Smooth muscle cell (in vitro differentiated cells): ENCODE measurements around the gene PGM5. TPM values are rescaled to one million over a fixed set of nuclear protein-coding genes. Genes with fewer than 3 reads are reported as not detected.
A peak's percentile ranks its signal among the peaks of the same experiment; 100 is the strongest.
"Not testable (repeated sequence)": the region's sequence is repeated elsewhere in the genome, so short reads cannot be mapped to it uniquely, and the experiment has no call there.

Source experiments
- DNase-seq: peaks from one replicate; lab custom pipeline; 2025; ENCODE audit not compliant: unreplicated experiment; lab: John Stamatoyannopoulos, UW
- H2AFZ ChIP-seq: fragments of 200-600 bp; sonication (generic); 2 replicates; pipeline ENCODE4 v1.6.0; 2016; ENCODE audit warnings: antibody characterized with exemption, low read depth, mild to moderate bottlenecking
- H3F3A ChIP-seq: fragments of 200-600 bp; sonication (generic); 2 replicates; pipeline ENCODE4 v1.6.0; 2017; ENCODE audit warnings: antibody characterized with exemption, low read depth
- H3K27ac ChIP-seq: fragments of 200-600 bp; sonication (generic); 2 replicates; pipeline ENCODE4 v1.5.1; 2016; ENCODE audit warnings: low read depth, mild to moderate bottlenecking
- H3K27me3 ChIP-seq: fragments of 200-600 bp; sonication (generic); 2 replicates; pipeline ENCODE4 v1.6.1; 2016; ENCODE audit warnings: low read depth, mild to moderate bottlenecking
- H3K36me3 ChIP-seq: fragments of 200-600 bp; sonication (generic); 2 replicates; pipeline ENCODE4 v1.5.1; 2016; ENCODE audit warnings: low read depth
- H3K4me1 ChIP-seq: fragments of 200-600 bp; sonication (generic); 2 replicates; pipeline ENCODE4 v1.5.1; 2016; ENCODE audit warnings: low read depth
- H3K4me2 ChIP-seq: fragments of 200-600 bp; sonication (generic); 2 replicates; pipeline ENCODE4 v1.6.0; 2016; ENCODE audit warnings: mild to moderate bottlenecking
- H3K4me3 ChIP-seq: fragments of 200-600 bp; sonication (generic); 2 replicates; pipeline ENCODE4 v1.5.1; 2016; ENCODE audit warnings: mild to moderate bottlenecking
- H3K79me2 ChIP-seq: fragments of 200-600 bp; sonication (generic); 2 replicates; pipeline ENCODE4 v1.6.0; 2016; ENCODE audit warnings: low read depth, mild to moderate bottlenecking
- H3K9ac ChIP-seq: fragments of 200-600 bp; sonication (generic); 2 replicates; pipeline ENCODE4 v1.6.0; 2016; ENCODE audit warnings: low read depth
- H3K9me3 ChIP-seq: fragments of 200-600 bp; sonication (generic); replicated peaks from 2 replicates; pipeline ENCODE4 v1.5.1; 2016; ENCODE audit warnings: low read depth
- H4K20me1 ChIP-seq: fragments of 200-600 bp; sonication (generic); 2 replicates; pipeline ENCODE4 v1.6.0; 2016; ENCODE audit warnings: low read depth
- WGBS: methylation state at CpG from one replicate; pipeline ENCODE4 v1.1.7; 2016; ENCODE audit warnings: low lambda C conversion rate; 5-methylcytosine and 5-hydroxymethylcytosine counted together
- polyA plus RNA-seq: library from polyadenylated mRNA; unstranded; fragments of >200 nt; fragmentation: Nextera tagmentation; extraction: Ambion mirVana; gene quantifications from 2 replicates; pipeline ENCODE4 v1.2.1, GENCODE V29; 2016
- total RNA-seq: library from RNA; depleted of rRNA; stranded (reverse); fragments of >200 nt; gene quantifications from 2 replicates; pipeline ENCODE4 v1.2.3, GENCODE V29; 2014
- TF ChIP-seq, protein P1 (sequence below): fragments of 200-600 bp; sonication (generic); IDR thresholded peaks from 2 replicates; pipeline ENCODE4 v1.5.1; 2017; ENCODE audit warnings: borderline replicate concordance, mild to moderate bottlenecking, antibody characterized with exemption; ENCODE audit not compliant: insufficient read depth, poor library complexity, severe bottlenecking

The PGM5 gene
- total and polyA plus RNA-seq, 2 experiments from 2014 or later = 0.77 to 5.6 TPM

GRCh38 chr9:68330531-68331173 lies 25.8 kb upstream of the PGM5 start:
- not testable (repeated sequence) for H3K4me2 ChIP-seq
- WGBS = 91% methylated on average over 10 of the region's 11 CpGs

GRCh38 chr9:68332122-68332521 lies 24.3 kb upstream of the PGM5 start:
- H3K27me3 ChIP-seq, H3K4me1 ChIP-seq, H4K20me1 ChIP-seq, H3K9me3 ChIP-seq, DNase-seq, H3K27ac ChIP-seq, H3K4me3 ChIP-seq, H3K36me3 ChIP-seq, H3K79me2 ChIP-seq, H3K9ac ChIP-seq, H3K4me2 ChIP-seq, H3F3A ChIP-seq, H2AFZ ChIP-seq: not testable (repeated sequence)
- 57% methylated on average over 1 of the region's 1 CpG for whole genome bisulfite sequencing

More at GRCh38 chr9:68330531-68331173, 25.8 kb upstream of the PGM5 start:
- H3K4me3 ChIP-seq, H3K27ac ChIP-seq, H3K36me3 ChIP-seq, H3K9ac ChIP-seq, DNase-seq, H2AFZ ChIP-seq, H3K4me1 ChIP-seq, H3K27me3 ChIP-seq, H3K9me3 ChIP-seq, H3K79me2 ChIP-seq, H3F3A ChIP-seq, H4K20me1 ChIP-seq: not testable (repeated sequence)

DNA sequence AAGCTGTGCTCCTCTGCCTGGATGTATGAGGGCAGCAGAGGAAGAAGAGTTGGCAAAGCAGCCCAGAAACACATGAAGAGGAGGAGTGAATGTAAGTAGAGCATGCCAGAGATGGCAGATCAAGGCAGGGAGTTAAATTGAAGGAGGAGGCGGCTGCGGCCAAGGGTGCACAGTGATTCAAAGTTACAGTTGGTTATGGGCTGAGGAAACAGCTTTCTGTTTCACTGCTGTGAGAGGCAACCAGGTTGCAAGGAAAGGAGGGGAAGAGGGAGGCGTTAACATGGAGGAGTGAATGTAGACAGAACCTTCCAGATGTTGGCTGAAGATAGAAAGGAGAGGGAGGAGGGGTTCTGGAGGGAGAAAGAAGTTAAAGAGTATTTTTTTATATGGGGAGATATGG lies 20.5 kb upstream of the PGM5 start:
- not testable (repeated sequence) for H3K4me1 ChIP-seq, H3F3A ChIP-seq, H3K36me3 ChIP-seq, H3K4me2 ChIP-seq, H2AFZ ChIP-seq, H3K27ac ChIP-seq, H3K4me3 ChIP-seq, H3K27me3 ChIP-seq, H3K9ac ChIP-seq, H3K9me3 ChIP-seq, H3K79me2 ChIP-seq, DNase-seq, H4K20me1 ChIP-seq
- 72% methylated on average over 3 of the region's 3 CpGs for WGBS

DNA sequence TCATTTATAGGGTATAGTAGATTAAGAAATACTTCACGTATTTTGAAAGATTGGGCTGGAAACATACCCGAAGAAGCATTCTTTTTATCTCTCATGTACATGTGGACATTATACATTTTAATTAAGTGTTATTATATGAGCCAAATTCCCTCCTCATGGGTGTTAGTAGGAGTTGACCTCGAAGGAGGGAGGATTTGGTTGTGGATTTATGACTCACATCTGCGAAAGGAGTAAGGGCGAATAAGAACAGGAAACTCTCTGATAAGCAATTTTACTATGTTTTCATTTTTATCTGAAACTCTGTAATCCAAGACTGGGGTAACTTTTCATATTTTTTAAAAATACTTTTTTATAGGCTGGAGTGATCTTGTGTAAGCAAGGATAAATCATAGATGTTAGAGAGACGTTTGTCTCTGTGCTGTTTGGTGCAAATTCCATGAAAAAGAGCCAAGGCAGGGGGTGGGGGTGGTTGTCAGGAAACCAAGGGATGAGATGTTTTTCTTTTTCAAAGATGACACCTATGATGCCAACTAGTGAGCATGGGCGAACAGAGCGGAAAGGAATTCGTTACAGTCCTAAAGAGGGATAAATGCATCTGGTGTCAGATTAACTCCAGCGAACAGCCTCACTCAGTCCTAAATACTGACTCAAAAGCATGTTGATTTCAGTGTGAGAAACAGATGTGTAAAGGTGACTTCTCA lies 19.6 kb upstream of the PGM5 start:
- H3K4me3 ChIP-seq, H3K4me1 ChIP-seq, H3K9me3 ChIP-seq, H4K20me1 ChIP-seq, H3K36me3 ChIP-seq, DNase-seq, H3K9ac ChIP-seq, H2AFZ ChIP-seq, H3K79me2 ChIP-seq, H3F3A ChIP-seq, H3K27ac ChIP-seq, H3K4me2 ChIP-seq, H3K27me3 ChIP-seq: not testable (repeated sequence)
- WGBS = 26% methylated on average over 7 of the region's 10 CpGs

- H3K9me3 ChIP-seq, H3K79me2 ChIP-seq, H3K4me1 ChIP-seq, H2AFZ ChIP-seq, H3K9ac ChIP-seq, H3K27me3 ChIP-seq, H3K4me2 ChIP-seq, DNase-seq, H3K4me3 ChIP-seq, H3K27ac ChIP-seq, H3K36me3 ChIP-seq, H3F3A ChIP-seq, H4K20me1 ChIP-seq: not testable (repeated sequence)
- WGBS = 94% methylated on average over 7 of the region's 7 CpGs
These were observed 18.4 kb upstream of the PGM5 start for GRCh38 chr9:68338000-68338399.

- not testable (repeated sequence) for DNase-seq, H3K27me3 ChIP-seq, H3K9ac ChIP-seq, H3K9me3 ChIP-seq, H3K4me2 ChIP-seq, H2AFZ ChIP-seq, H3K4me3 ChIP-seq, H3K4me1 ChIP-seq, H3F3A ChIP-seq, H4K20me1 ChIP-seq, H3K79me2 ChIP-seq, H3K36me3 ChIP-seq, H3K27ac ChIP-seq
- WGBS = 25% methylated on average over 7 of the region's 10 CpGs
- TF ChIP-seq, protein P1, sequence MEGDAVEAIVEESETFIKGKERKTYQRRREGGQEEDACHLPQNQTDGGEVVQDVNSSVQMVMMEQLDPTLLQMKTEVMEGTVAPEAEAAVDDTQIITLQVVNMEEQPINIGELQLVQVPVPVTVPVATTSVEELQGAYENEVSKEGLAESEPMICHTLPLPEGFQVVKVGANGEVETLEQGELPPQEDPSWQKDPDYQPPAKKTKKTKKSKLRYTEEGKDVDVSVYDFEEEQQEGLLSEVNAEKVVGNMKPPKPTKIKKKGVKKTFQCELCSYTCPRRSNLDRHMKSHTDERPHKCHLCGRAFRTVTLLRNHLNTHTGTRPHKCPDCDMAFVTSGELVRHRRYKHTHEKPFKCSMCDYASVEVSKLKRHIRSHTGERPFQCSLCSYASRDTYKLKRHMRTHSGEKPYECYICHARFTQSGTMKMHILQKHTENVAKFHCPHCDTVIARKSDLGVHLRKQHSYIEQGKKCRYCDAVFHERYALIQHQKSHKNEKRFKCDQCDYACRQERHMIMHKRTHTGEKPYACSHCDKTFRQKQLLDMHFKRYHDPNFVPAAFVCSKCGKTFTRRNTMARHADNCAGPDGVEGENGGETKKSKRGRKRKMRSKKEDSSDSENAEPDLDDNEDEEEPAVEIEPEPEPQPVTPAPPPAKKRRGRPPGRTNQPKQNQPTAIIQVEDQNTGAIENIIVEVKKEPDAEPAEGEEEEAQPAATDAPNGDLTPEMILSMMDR = peak; percentile 16
These were observed 14.0 kb upstream of the PGM5 start for GRCh38 chr9:68342265-68343025.

DNA sequence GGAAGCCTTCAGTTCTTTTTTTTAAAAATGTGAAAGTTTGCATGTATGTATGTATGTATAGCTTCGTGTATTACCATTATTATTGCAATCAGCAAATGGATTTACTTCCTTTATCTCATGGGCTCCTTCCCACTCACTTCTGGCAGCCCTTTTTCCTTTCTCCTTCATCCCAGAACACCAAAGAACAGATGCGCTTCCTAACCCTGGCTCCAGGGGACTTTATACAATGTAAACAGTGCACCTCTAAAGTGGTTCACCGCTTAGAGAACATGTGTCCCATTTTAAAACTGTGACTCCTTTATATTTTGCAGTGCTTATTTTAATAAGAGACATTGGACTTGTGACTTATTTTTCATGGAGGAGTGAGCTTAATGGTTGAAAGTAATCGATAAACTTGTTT lies 13.2 kb upstream of the PGM5 start:
- WGBS = 74% methylated on average over 4 of the region's 4 CpGs
- not testable (repeated sequence) for H3K9me3 ChIP-seq, H3K27me3 ChIP-seq, H2AFZ ChIP-seq, H3K4me3 ChIP-seq, H3K4me2 ChIP-seq, H3K9ac ChIP-seq, H3F3A ChIP-seq, DNase-seq, H3K27ac ChIP-seq, H4K20me1 ChIP-seq, H3K79me2 ChIP-seq, H3K36me3 ChIP-seq, H3K4me1 ChIP-seq
